Posterior cingulate gyrus (tissue), 11 donors: ENCODE data around the gene THSD4.
A peak's percentile ranks its signal among the peaks of the same experiment; 100 is the strongest.

Experiments used
- DNase-seq, 10 donors: peaks; one replicate each; pipeline versions ENCODE4 v3.0.0 to v3.0.0-alpha.2; 2020 to 2021; ENCODE audit warnings: mixed read lengths in 3 of 10
- intact Hi-C: fragments of 100-400 bp; cut with DNase I; formaldehyde crosslinking; loops from one replicate; pipeline ENCODE4 v1.15.1; 2023

The THSD4 gene

GRCh38 chr15:71545923-71546322, 430.7 kb downstream of the THSD4 start:
- DNase-seq, result no peak
- intact Hi-C loops, result no loop called here

GRCh38 chr15:71547011-71547410, 431.7 kb downstream of the THSD4 start:
- intact Hi-C loops, result no loop called here
- DNase-seq, result peak in 2 of 10 donors; percentile 5 to 13

GRCh38 chr15:71548401-71548807, 433.1 kb downstream of the THSD4 start:
- no peak for DNase-seq
- intact Hi-C loops, result no loop called here

- intact Hi-C loops, result no loop called here
- DNase-seq, result no peak
Measured at GRCh38 chr15:71549091-71549490, 433.8 kb downstream of the THSD4 start.

GRCh38 chr15:71549697-71550096, 434.4 kb downstream of the THSD4 start:
- no peak for DNase-seq
- intact Hi-C loops, result no loop called here

GRCh38 chr15:71551566-71551965, 436.3 kb downstream of the THSD4 start:
- intact Hi-C loops, result no loop called here
- no peak for DNase-seq

GRCh38 chr15:71559098-71559497, 443.8 kb downstream of the THSD4 start:
- no peak for DNase-seq
- intact Hi-C loops, result no loop called here

- DNase-seq, result no peak
- intact Hi-C loops, result no loop called here
Measured at GRCh38 chr15:71559616-71560015, 444.3 kb downstream of the THSD4 start.

- intact Hi-C loops, result no loop called here
- DNase-seq, result no peak
Measured at GRCh38 chr15:71562251-71562650, 447.0 kb downstream of the THSD4 start.

- intact Hi-C loops, result no loop called here
- no peak for DNase-seq
Measured at GRCh38 chr15:71564217-71564616, 448.9 kb downstream of the THSD4 start.

- intact Hi-C loops, result no loop called here
- DNase-seq, result no peak
Measured at GRCh38 chr15:71565006-71565405, 449.7 kb downstream of the THSD4 start.

GRCh38 chr15:71565631-71566160, 450.4 kb downstream of the THSD4 start:
- intact Hi-C loops, result no loop called here
- no peak for DNase-seq

- intact Hi-C loops, result no loop called here
- no peak for DNase-seq
Measured at GRCh38 chr15:71566226-71566625, 451.0 kb downstream of the THSD4 start.

GRCh38 chr15:71567173-71567572, 451.9 kb downstream of the THSD4 start:
- no peak for DNase-seq
- intact Hi-C loops, result no loop called here

GRCh38 chr15:71568227-71568626, 453.0 kb downstream of the THSD4 start:
- intact Hi-C loops, result no loop called here
- DNase-seq, result no peak

- intact Hi-C loops, result no loop called here
- DNase-seq, result no peak
Measured at GRCh38 chr15:71570736-71571135, 455.5 kb downstream of the THSD4 start.

- intact Hi-C loops, result no loop called here
- no peak for DNase-seq
Measured at GRCh38 chr15:71571641-71572040, 456.4 kb downstream of the THSD4 start.

GRCh38 chr15:71572452-71573053, 457.3 kb downstream of the THSD4 start:
- DNase-seq, result no peak
- intact Hi-C loops, result no loop called here

GRCh38 chr15:71573599-71573998, 458.3 kb downstream of the THSD4 start:
- no peak for DNase-seq
- intact Hi-C loops, result no loop called here

- intact Hi-C loops, result no loop called here
- DNase-seq, result no peak
Measured at GRCh38 chr15:71575474-71576045, 460.3 kb downstream of the THSD4 start.

- no peak for DNase-seq
- intact Hi-C loops, result no loop called here
Measured at GRCh38 chr15:71577071-71577470, 461.8 kb downstream of the THSD4 start.

GRCh38 chr15:71581398-71581930, 466.2 kb downstream of the THSD4 start:
- DNase-seq, result no peak
- intact Hi-C loops, result no loop called here
